H1 (cell line): ENCODE results near the gene SAPCD1. TPM values are rescaled to one million over a fixed set of nuclear protein-coding genes. Genes with fewer than 3 reads are reported as not detected.

Source experiments
- CTCF ChIA-PET: fragments of 300-600 bp; sonication (Branson Sonifier 250); formaldehyde crosslinking; loops from one replicate; lab custom pipeline; 2021; ENCODE audit not compliant: partially characterized antibody; lab: Charles Lee
- POLR2A ChIA-PET: fragments of 300-600 bp; sonication (Branson Sonifier 250); formaldehyde crosslinking; loops from one replicate; lab custom pipeline; 2021; ENCODE audit warnings: inconsistent platforms; ENCODE audit not compliant: partially characterized antibody; lab: Charles Lee
- DNase-seq, 2 experiments: peaks; one replicate each; pipeline versions ENCODE4 v3.0.0 to v3.0.0-alpha.2; 2010 to 2022; ENCODE audit warnings: low spot score in 2 of 2, low read depth in 1 of 2, mixed read lengths in 1 of 2
- FAIRE-seq: peaks from 2 replicates; lab custom pipeline; 2011; peaks lifted over from hg19 to GRCh38; lab: Jason Lieb, UNC
- H2AFZ ChIP-seq: 2 replicates; pipeline ENCODE4 v1.8.1; 2012; ENCODE audit warnings: low read length, inconsistent platforms
- H2AK5ac ChIP-seq: 2 replicates; pipeline ENCODE4 v1.6.1; 2013; ENCODE audit warnings: low read depth, low read length
- H2BK120ac ChIP-seq: replicated peaks from 2 replicates; pipeline ENCODE3; 2013; ENCODE audit warnings: low read depth, low read length, inconsistent platforms
- H2BK12ac ChIP-seq: 2 replicates; pipeline ENCODE4 v1.6.1; 2013; ENCODE audit warnings: low read depth, low read length
- H2BK15ac ChIP-seq: 2 replicates; pipeline ENCODE4 v1.6.1; 2013; ENCODE audit warnings: low read length
- H2BK20ac ChIP-seq: 2 replicates; pipeline ENCODE4 v1.6.1; 2013; ENCODE audit warnings: low read length
- H2BK5ac ChIP-seq: 2 replicates; pipeline ENCODE4 v1.6.1; 2013; ENCODE audit warnings: low read depth, low read length
- H3K14ac ChIP-seq: 2 replicates; pipeline ENCODE4 v1.6.1; 2013; ENCODE audit warnings: inconsistent platforms; ENCODE audit not compliant: insufficient read length
- H3K18ac ChIP-seq: 2 replicates; pipeline ENCODE4 v1.6.1; 2013; ENCODE audit warnings: low read length; ENCODE audit errors: extremely low read depth
- H3K23ac ChIP-seq: 2 replicates; pipeline ENCODE4 v1.6.1; 2013; ENCODE audit warnings: inconsistent platforms; ENCODE audit not compliant: insufficient read length
- H3K23me2 ChIP-seq: 2 replicates; pipeline ENCODE4 v1.6.1; 2013; ENCODE audit warnings: low read depth, low read length
- H3K27ac ChIP-seq: 2 replicates; pipeline ENCODE4 v1.6.1; 2011; ENCODE audit warnings: low read depth, low read length, inconsistent platforms
- H3K27me3 ChIP-seq, 4 experiments: replicated peaks in 1 of 4; 1 replicate in 1 of 4; 2 replicates in 3 of 4; pipeline versions ENCODE4 v1.6.1 to v1.8.1; 2011 to 2013; ENCODE audit warnings: low read length in 3 of 4, mild to moderate bottlenecking in 3 of 4, inconsistent platforms in 2 of 4, mixed read lengths in 2 of 4, moderate library complexity in 1 of 4; ENCODE audit not compliant: control insufficient read depth in 3 of 4, insufficient read depth in 3 of 4; ENCODE audit errors: extremely low read depth in 1 of 4
- H3K36me3 ChIP-seq, 4 experiments: 2 replicates each; pipeline versions ENCODE4 v1.6.1 to v1.8.1; 2011 to 2013; ENCODE audit warnings: mild to moderate bottlenecking in 4 of 4, low read length in 3 of 4, moderate library complexity in 2 of 4, control low read depth in 1 of 4, inconsistent platforms in 1 of 4; ENCODE audit not compliant: insufficient read depth in 4 of 4, control insufficient read depth in 2 of 4
- H3K4ac ChIP-seq: replicated peaks from 2 replicates; pipeline ENCODE3; 2013; ENCODE audit warnings: low read length, low read depth, mixed read lengths, inconsistent platforms; ENCODE audit not compliant: insufficient read length
- H3K4me1 ChIP-seq, 4 experiments: replicated peaks in 1 of 4; 1 replicate in 1 of 4; 2 replicates in 3 of 4; pipeline versions ENCODE4 v1.6.1 to v1.8.1; 2011 to 2013; ENCODE audit warnings: low read length in 3 of 4, inconsistent platforms in 2 of 4, mixed read lengths in 1 of 4; ENCODE audit not compliant: insufficient read depth in 4 of 4, control insufficient read depth in 3 of 4
- H3K4me2 ChIP-seq, 2 experiments: 2 replicates each; pipeline versions ENCODE4 v1.6.1 to v1.8.1; 2011 to 2013; ENCODE audit warnings: low read depth in 2 of 2, low read length in 2 of 2, control low read depth in 1 of 2, inconsistent platforms in 1 of 2, mild to moderate bottlenecking in 1 of 2; ENCODE audit not compliant: insufficient read depth in 1 of 2
- H3K4me3 ChIP-seq, 4 experiments: fragments of 200-600, 300-600 bp in 1 of 4; sonication (generic), shearing (Covaris generic), sonication (Bioruptor Twin) in 1 of 4; 2 replicates each; pipeline versions ENCODE4 v1.5.1 to v1.8.1; 2011 to 2016; ENCODE audit warnings: low read length in 4 of 4, low read depth in 3 of 4, control low read depth in 2 of 4, inconsistent platforms in 2 of 4, mild to moderate bottlenecking in 2 of 4, mixed read lengths in 1 of 4, moderate library complexity in 1 of 4; ENCODE audit not compliant: insufficient read depth in 2 of 4; ENCODE audit errors: extremely low read depth in 1 of 4
- H3K56ac ChIP-seq: replicated peaks from 2 replicates; pipeline ENCODE3; 2013; ENCODE audit warnings: low read depth, mild to moderate bottlenecking, mixed read lengths, low read length, inconsistent platforms; ENCODE audit not compliant: insufficient read length
- H3K79me1 ChIP-seq: 2 replicates; pipeline ENCODE4 v1.6.1; 2013; ENCODE audit warnings: low read depth, low read length, control low read depth
- H3K79me2 ChIP-seq, 2 experiments: 2 replicates each; pipeline versions ENCODE4 v1.6.1 to v1.8.1; 2012 to 2013; ENCODE audit warnings: low read length in 2 of 2, mild to moderate bottlenecking in 2 of 2, inconsistent platforms in 1 of 2; ENCODE audit not compliant: insufficient read depth in 2 of 2, control insufficient read depth in 1 of 2
- H3K9ac ChIP-seq, 4 experiments: replicated peaks in 1 of 4; 1 replicate in 1 of 4; 2 replicates in 3 of 4; pipeline versions ENCODE4 v1.6.1 to v1.8.1; 2011 to 2013; ENCODE audit warnings: low read depth in 3 of 4, low read length in 3 of 4, control low read depth in 2 of 4, mild to moderate bottlenecking in 2 of 4, moderate library complexity in 2 of 4, inconsistent platforms in 1 of 4; ENCODE audit errors: extremely low read depth in 1 of 4
- H3K9me3 ChIP-seq, 2 experiments: 2 replicates each; pipeline versions ENCODE4 v1.6.1 to v1.8.1; 2012 to 2013; ENCODE audit warnings: mild to moderate bottlenecking in 2 of 2, moderate library complexity in 2 of 2, control low read depth in 1 of 2, inconsistent platforms in 1 of 2, low read depth in 1 of 2, low read length in 1 of 2, mixed read lengths in 1 of 2; ENCODE audit not compliant: insufficient read depth in 2 of 2
- H4K20me1 ChIP-seq, 2 experiments: replicated peaks in 1 of 2; 2 replicates each; pipeline versions ENCODE3 to v1.8.1; 2011 to 2013; ENCODE audit warnings: inconsistent platforms in 2 of 2, low read length in 2 of 2, mild to moderate bottlenecking in 1 of 2; ENCODE audit not compliant: insufficient read depth in 2 of 2, control insufficient read depth in 1 of 2
- H4K5ac ChIP-seq: 2 replicates; pipeline ENCODE4 v1.6.1; 2013; ENCODE audit warnings: low read length, low read depth, mixed read lengths, inconsistent platforms; ENCODE audit not compliant: insufficient read length
- H4K8ac ChIP-seq: 2 replicates; pipeline ENCODE4 v1.8.0; 2013; ENCODE audit warnings: mild to moderate bottlenecking, moderate library complexity, low read length, inconsistent platforms; ENCODE audit not compliant: insufficient read depth; ENCODE audit errors: extremely low read depth
- H4K91ac ChIP-seq: replicated peaks from 2 replicates; pipeline ENCODE3; 2013; ENCODE audit warnings: low read length, mixed read lengths, inconsistent platforms; ENCODE audit not compliant: insufficient read length
- EZH2 ChIP-seq: fragments of 200-600 bp; sonication (generic); IDR thresholded peaks from 2 replicates; pipeline ENCODE4 v1.7.1; 2012; ENCODE audit warnings: low read depth, mild to moderate bottlenecking, moderate library complexity, low read length, inconsistent platforms; ENCODE audit not compliant: severe bottlenecking
- JUN ChIP-seq: IDR thresholded peaks from 2 replicates; pipeline ENCODE4 v1.6.1; 2011; ENCODE audit warnings: low read depth, mild to moderate bottlenecking, improper control_type of control experiment, low read length
- MAFK ChIP-seq: IDR thresholded peaks from 2 replicates; pipeline ENCODE4 v1.6.1; 2012; ENCODE audit warnings: low read depth, mild to moderate bottlenecking, improper control_type of control experiment, low read length
- SAP30 ChIP-seq: fragments of 300-600 bp; sonication (generic); IDR thresholded peaks from 2 replicates; pipeline ENCODE4 v1.7.1; 2012; ENCODE audit warnings: low read length, moderate library complexity, mild to moderate bottlenecking, inconsistent platforms; ENCODE audit not compliant: insufficient read depth, insufficient replicate concordance
- WGBS, 2 experiments: shearing (Covaris generic) in 1 of 2; methylation state at CpG; one replicate each; pipeline versions ENCODE4 v1.1.6 to v1.1.7; 2013 to 2015; ENCODE audit warnings: low lambda C conversion rate in 2 of 2, mixed read lengths in 2 of 2, inconsistent platforms in 1 of 2, low coverage in 1 of 2, missing lambda C conversion rate in 1 of 2; ENCODE audit not compliant: insufficient replicate concordance in 2 of 2, insufficient coverage in 1 of 2, insufficient read length in 1 of 2; ENCODE audit errors: extremely low coverage in 1 of 2, missing lambda C conversion rate in 1 of 2; 5-methylcytosine and 5-hydroxymethylcytosine counted together
- polyA plus RNA-seq, 7 experiments: library from polyadenylated mRNA; depleted of rRNA in 3 of 7; stranded (reverse) in 5 of 7; unstranded in 2 of 7; fragments of >200 nt in 5 of 7; fragments of 200-250 nt in 2 of 7; gene quantifications; 1 replicate in 5 of 7; 2 replicates in 1 of 7; 4 replicates in 1 of 7; pipeline versions ENCODE4 v1.2.1 to v1.2.3, GENCODE V29; 2011 to 2013; ENCODE audit warnings: missing spikeins in 2 of 7, mixed read lengths in 2 of 7
- total RNA-seq: library from RNA; stranded (reverse); fragmentation: NEBNext Ultra II Directional; extraction: Animal tissue kit (Norgen Biotek cat#: 25700); gene quantifications from 2 replicates; pipeline ENCODE4 v1.2.1, GENCODE V29; 2021

Gene SAPCD1
- total and polyA plus RNA-seq, 2 of the 8 experiments (the other 6 are each of a cell fraction or from before 2014, with no cell fraction given), result 3.1 to 5.9 TPM

- no peaks in the 10 kb centered on the region for H3K27me3 ChIP-seq
- no peak overlapping the region for H4K91ac ChIP-seq
- H2AK5ac ChIP-seq, result no peak overlapping the region
- H3K36me3 ChIP-seq, result peaks cover 0 to 12% (median 11%) of the 10 kb centered on the region in 4 experiments; a peak in 5 of 8 replicates
- no peak overlapping the region for H3K4me3 ChIP-seq
- H3K56ac ChIP-seq, result no peak overlapping the region
- H2BK15ac ChIP-seq, result no peak overlapping the region
- no peak overlapping the region for H2BK120ac ChIP-seq
- H4K20me1 ChIP-seq, result no peaks in the 10 kb centered on the region
- H3K18ac ChIP-seq, result no peak overlapping the region; the same call in 1 of the 2 replicates
- no peak overlapping the region for H3K9ac ChIP-seq
- DNase-seq (no peak), FAIRE-seq (no peak)
- no peak overlapping the region for H2AFZ ChIP-seq
- H2BK5ac ChIP-seq, result no peak overlapping the region
- H3K4me1 ChIP-seq, result peaks cover 0 to 10% (median 6%) of the 10 kb centered on the region in 4 experiments; a peak in 6 of 7 replicates
- H3K79me1 ChIP-seq, result 0 out of 2 replicates have a peak, but pooled peaks cover 3% of the 10 kb centered on the region
- H3K4ac ChIP-seq, result no peak overlapping the region
- no peaks in the 10 kb centered on the region for H3K9me3 ChIP-seq
- H3K23ac ChIP-seq, result no peak overlapping the region
- no peaks in the 10 kb centered on the region for H3K79me2 ChIP-seq
- no peak overlapping the region for H4K5ac ChIP-seq
- H3K4me2 ChIP-seq, result no peak overlapping the region
- no peak overlapping the region for H2BK12ac ChIP-seq
- no peak overlapping the region for H3K27ac ChIP-seq
- no peak overlapping the region; the same call in 1 of the 2 replicates for H4K8ac ChIP-seq
- POLR2A ChIA-PET, result interaction anchor here (0.9 to 7.2 kb wide), 16 partner anchors 9 to 118 kb away, joined by 3 to 73 read pairs (median 4); partner anchors contain the start of genes ABHD16A, CLIC1, GPANK1 and LY6G6D
- peaks cover under 1% of the 10 kb centered on the region; the same call in 1 of the 2 replicates for H3K23me2 ChIP-seq
- TF ChIP-seq JUN (no peak), EZH2 (no peak), SAP30 (no peak), MAFK (no peak)
- no peak overlapping the region for H2BK20ac ChIP-seq
- 95% methylated on average over 20 of the region's 25 CpGs; no CpG with 5 or more reads in 1 of the 2 experiments for WGBS, 2 experiments
- CTCF ChIA-PET, result interaction anchor here (0.5 to 8.9 kb wide), 15 partner anchors 9 to 1050 kb away, joined by 3 to 89 read pairs (median 4); partner anchors contain the start of genes CLIC1 and LY6G6D
- no peak overlapping the region for H3K14ac ChIP-seq
Observed at GRCh38 chr6:31723980-31724691, 38.3 kb upstream of the SAPCD1 start.
